Measurements from ENCODE around the gene SOX21.

SOX21 gene

DNA sequence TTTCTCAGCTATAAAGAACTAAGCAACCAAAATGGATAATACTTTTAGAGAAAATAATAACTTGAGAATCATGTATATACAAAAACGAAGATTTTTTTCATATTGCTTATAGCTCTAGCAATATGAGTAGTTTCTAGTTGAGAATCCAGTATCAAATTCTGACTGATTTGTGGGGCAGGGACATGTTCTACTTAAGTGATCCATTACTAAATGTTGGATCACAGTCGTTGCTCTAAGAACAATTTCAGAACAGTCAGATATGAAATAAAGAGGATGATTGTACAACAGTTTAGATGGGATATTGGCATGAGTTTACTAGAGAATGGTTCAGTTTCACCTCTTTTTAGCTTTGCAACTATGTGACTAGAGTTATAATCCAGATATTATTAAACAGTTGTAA is 39.9 kb downstream of the SOX21 start:
- no peak overlapping the region for H3K4me3 ChIP-seq (ENCODE audit: low read length, poor library complexity, severe bottlenecking)
- no peaks in the 10 kb centered on the region for H3K4me1 ChIP-seq (ENCODE audit: insufficient read depth, low read length, poor library complexity, severe bottlenecking)
- H3K36me3 ChIP-seq (ENCODE audit: insufficient read depth, low read length): no peaks in the 10 kb centered on the region
- H3K79me2 ChIP-seq (ENCODE audit: insufficient read depth, low read length): no peaks in the 10 kb centered on the region
- no peak overlapping the region for H3K4me2 ChIP-seq (ENCODE audit: low read depth, low read length, poor library complexity, severe bottlenecking)
- no peaks in the 10 kb centered on the region for H3K27me3 ChIP-seq (ENCODE audit: insufficient read depth, low read length, poor library complexity, severe bottlenecking)
- no peak overlapping the region for H3K9ac ChIP-seq (ENCODE audit: low read depth, low read length, poor library complexity, severe bottlenecking)
- no peaks in the 10 kb centered on the region for H3K9me3 ChIP-seq (ENCODE audit: insufficient read depth, low read depth, low read length)
- no peak overlapping the region for H2AFZ ChIP-seq (ENCODE audit: low read length)
- H3K9me2 ChIP-seq (replicated peaks; ENCODE audit: low read depth, low read length): no peaks in the 10 kb centered on the region
- H4K20me1 ChIP-seq (ENCODE audit: insufficient read depth, low read length, poor library complexity, severe bottlenecking): no peaks in the 10 kb centered on the region
- no peaks in the 10 kb centered on the region for H3F3A ChIP-seq (ENCODE audit: low read depth)
- TF ChIP-seq, protein P1, sequence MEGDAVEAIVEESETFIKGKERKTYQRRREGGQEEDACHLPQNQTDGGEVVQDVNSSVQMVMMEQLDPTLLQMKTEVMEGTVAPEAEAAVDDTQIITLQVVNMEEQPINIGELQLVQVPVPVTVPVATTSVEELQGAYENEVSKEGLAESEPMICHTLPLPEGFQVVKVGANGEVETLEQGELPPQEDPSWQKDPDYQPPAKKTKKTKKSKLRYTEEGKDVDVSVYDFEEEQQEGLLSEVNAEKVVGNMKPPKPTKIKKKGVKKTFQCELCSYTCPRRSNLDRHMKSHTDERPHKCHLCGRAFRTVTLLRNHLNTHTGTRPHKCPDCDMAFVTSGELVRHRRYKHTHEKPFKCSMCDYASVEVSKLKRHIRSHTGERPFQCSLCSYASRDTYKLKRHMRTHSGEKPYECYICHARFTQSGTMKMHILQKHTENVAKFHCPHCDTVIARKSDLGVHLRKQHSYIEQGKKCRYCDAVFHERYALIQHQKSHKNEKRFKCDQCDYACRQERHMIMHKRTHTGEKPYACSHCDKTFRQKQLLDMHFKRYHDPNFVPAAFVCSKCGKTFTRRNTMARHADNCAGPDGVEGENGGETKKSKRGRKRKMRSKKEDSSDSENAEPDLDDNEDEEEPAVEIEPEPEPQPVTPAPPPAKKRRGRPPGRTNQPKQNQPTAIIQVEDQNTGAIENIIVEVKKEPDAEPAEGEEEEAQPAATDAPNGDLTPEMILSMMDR (conservative IDR thresholded peaks at IDR 0.05; ENCODE audit: low read length): no peak
- TF ChIP-seq EZH2phosphoT487 (IDR thresholded peaks at IDR 0.05; ENCODE audit: borderline replicate concordance): no peak

DNA sequence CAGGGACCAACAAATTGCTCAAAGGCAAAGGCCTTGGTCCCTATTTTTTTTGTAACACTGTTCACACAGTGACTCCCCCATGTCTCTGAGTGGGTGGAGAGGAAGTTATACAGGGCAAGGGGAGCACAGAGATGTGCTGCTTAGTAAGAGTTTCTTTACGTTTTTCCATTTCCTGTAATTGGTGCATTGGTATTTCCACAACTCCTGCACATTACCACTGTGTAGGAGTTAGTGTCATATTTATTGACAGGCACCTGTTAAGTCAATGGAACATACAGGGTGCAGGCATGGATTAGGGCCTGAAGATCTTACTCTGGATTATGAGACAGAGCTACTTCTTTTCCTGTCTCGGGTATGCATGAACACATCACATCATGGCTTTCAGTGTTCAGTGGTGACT is 45.2 kb downstream of the SOX21 start:
- Histone ChIP-seq H3K9ac (ENCODE audit: low read depth, low read length, poor library complexity, severe bottlenecking) (no peak overlapping the region), H3K4me2 (ENCODE audit: low read depth, low read length, poor library complexity, severe bottlenecking) (no peak overlapping the region), H3K36me3 (ENCODE audit: insufficient read depth, low read length) (no peaks in the 10 kb centered on the region), H3K79me2 (ENCODE audit: insufficient read depth, low read length) (no peaks in the 10 kb centered on the region), H3K9me2 (replicated peaks; ENCODE audit: low read depth, low read length) (no peaks in the 10 kb centered on the region), H3K9me3 (ENCODE audit: insufficient read depth, low read depth, low read length) (no peaks in the 10 kb centered on the region), H2AFZ (ENCODE audit: low read length) (peak overlapping the region; percentile 10; the same call in 1 of the 2 replicates), H3K4me3 (ENCODE audit: low read length, poor library complexity, severe bottlenecking) (no peak overlapping the region), H3F3A (ENCODE audit: low read depth) (no peaks in the 10 kb centered on the region), H3K27me3 (ENCODE audit: insufficient read depth, low read length, poor library complexity, severe bottlenecking) (no peaks in the 10 kb centered on the region), H4K20me1 (ENCODE audit: insufficient read depth, low read length, poor library complexity, severe bottlenecking) (no peaks in the 10 kb centered on the region), H3K4me1 (ENCODE audit: insufficient read depth, low read length, poor library complexity, severe bottlenecking) (no peaks in the 10 kb centered on the region)
- TF ChIP-seq, protein P1 (conservative IDR thresholded peaks at IDR 0.05; ENCODE audit: low read length): no peak
- TF ChIP-seq EZH2phosphoT487 (IDR thresholded peaks at IDR 0.05; ENCODE audit: borderline replicate concordance): no peak

DNA sequence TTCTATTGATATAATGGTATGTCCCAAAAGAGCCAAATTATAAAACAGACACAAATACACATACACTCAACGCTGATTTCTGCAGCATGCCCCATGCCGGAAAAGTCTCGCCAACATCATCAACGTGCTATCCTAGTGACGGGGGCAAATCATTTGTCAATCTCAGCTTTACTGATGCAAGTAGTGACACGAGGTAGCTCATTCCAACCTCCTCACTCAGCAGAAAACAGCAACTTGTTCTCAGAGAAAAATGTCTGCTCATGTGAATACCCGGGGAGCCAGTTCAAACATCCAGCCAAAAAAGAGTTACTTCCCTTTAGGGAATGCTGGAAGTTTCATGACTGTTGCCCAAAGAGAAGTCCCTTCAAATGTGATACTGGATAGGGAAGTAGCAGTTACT is 46.3 kb downstream of the SOX21 start:
- no peak overlapping the region for H2AFZ ChIP-seq (ENCODE audit: low read length)
- H3K4me1 ChIP-seq (ENCODE audit: insufficient read depth, low read length, poor library complexity, severe bottlenecking): no peaks in the 10 kb centered on the region
- no peaks in the 10 kb centered on the region for H3K36me3 ChIP-seq (ENCODE audit: insufficient read depth, low read length)
- no peak overlapping the region for H3K4me3 ChIP-seq (ENCODE audit: low read length, poor library complexity, severe bottlenecking)
- no peaks in the 10 kb centered on the region for H3K79me2 ChIP-seq (ENCODE audit: insufficient read depth, low read length)
- no peaks in the 10 kb centered on the region for H3K9me2 ChIP-seq (replicated peaks; ENCODE audit: low read depth, low read length)
- no peak for TF ChIP-seq EZH2phosphoT487 (IDR thresholded peaks at IDR 0.05; ENCODE audit: borderline replicate concordance)
- TF ChIP-seq, protein P1 (conservative IDR thresholded peaks at IDR 0.05; ENCODE audit: low read length): no peak
- no peaks in the 10 kb centered on the region for H4K20me1 ChIP-seq (ENCODE audit: insufficient read depth, low read length, poor library complexity, severe bottlenecking)
- H3K9ac ChIP-seq (ENCODE audit: low read depth, low read length, poor library complexity, severe bottlenecking): no peak overlapping the region
- no peaks in the 10 kb centered on the region for H3F3A ChIP-seq (ENCODE audit: low read depth)
- H3K27me3 ChIP-seq (ENCODE audit: insufficient read depth, low read length, poor library complexity, severe bottlenecking): no peaks in the 10 kb centered on the region
- no peaks in the 10 kb centered on the region for H3K9me3 ChIP-seq (ENCODE audit: insufficient read depth, low read depth, low read length)
- no peak overlapping the region for H3K4me2 ChIP-seq (ENCODE audit: low read depth, low read length, poor library complexity, severe bottlenecking)
